Activated CD4-positive, alpha-beta memory T cell treated with anti-CD3 and anti-CD28 coated beads for 36 hours (primary cell): ENCODE data around the gene SLC1A6. TPM values are rescaled to one million over a fixed set of nuclear protein-coding genes. Genes with fewer than 3 reads are reported as not detected.

Source experiments
- total RNA-seq, 2 experiments: library from RNA; stranded (reverse); gene quantifications; one replicate each; pipeline ENCODE4 v1.2.3, GENCODE V29; 2021

The SLC1A6 gene
- total RNA-seq, 2 experiments from 2014 or later, result not detected

Other genes starting within 250 kb of the SLC1A6 start
- under 1 TPM; 0.55 to 0.58 TPM for gene ADGRE2, start 201.3 kb downstream of the SLC1A6 start, total RNA-seq
- not detected for gene OR7A5, start 144.7 kb downstream of the SLC1A6 start, total RNA-seq
- gene OR7C1, start 144.7 kb downstream of the SLC1A6 start, total RNA-seq, result not detected
- gene OR7A10, start 130.9 kb downstream of the SLC1A6 start, total RNA-seq, result not detected
- gene OR7A17, start 93.7 kb downstream of the SLC1A6 start, total RNA-seq, result not detected
- gene OR7C2, start 38.4 kb downstream of the SLC1A6 start, total RNA-seq, result not detected
- gene CASP14, start 69.6 kb upstream of the SLC1A6 start, total RNA-seq, result not detected
- gene OR1I1, start 102.3 kb upstream of the SLC1A6 start, total RNA-seq, result not detected
- gene SYDE1, start 127.5 kb upstream of the SLC1A6 start, total RNA-seq, result under 1 TPM; 0.31 to 0.53 TPM
- not detected for gene NOTCH3, start 221.1 kb upstream of the SLC1A6 start, total RNA-seq